ENCODE results near the gene C11orf98.

C11orf98 gene

GRCh38 chr11:62708793-62709192, 43.8 kb upstream of the C11orf98 start:
- ChIA-PET POLR2A (interaction anchor here (0.8 to 6.6 kb wide), 8 partner anchors 17 to 135 kb away, joined by 3 to 65 read pairs (median 4); partner anchors contain the start of genes B3GAT3, EEF1G, HNRNPUL2 and TTC9C), CTCF (no interaction called here)
- TF ChIP-seq ARNT (IDR thresholded peaks at IDR 0.05) (no peak), HDGF (IDR thresholded peaks at IDR 0.05; ENCODE audit: borderline replicate concordance) (no peak), ZNF384 (IDR thresholded peaks at IDR 0.05) (no peak), L3MBTL2 (conservative IDR thresholded peaks at IDR 0.05) (no peak), ELF4 (IDR thresholded peaks at IDR 0.05) (no peak), SP1 (IDR thresholded peaks at IDR 0.05) (no peak), CTBP1 (IDR thresholded peaks at IDR 0.05; ENCODE audit: borderline replicate concordance) (no peak), TARDBP (IDR thresholded peaks at IDR 0.05) (no peak), BHLHE40 (IDR thresholded peaks at IDR 0.05; ENCODE audit: borderline replicate concordance) (no peak), FOXK2 (IDR thresholded peaks at IDR 0.05) (no peak), FOXA1 (IDR thresholded peaks at IDR 0.05) (no peak), SUZ12 (IDR thresholded peaks at IDR 0.05) (no peak), PKNOX1 (IDR thresholded peaks at IDR 0.05) (no peak), FOXM1 (IDR thresholded peaks at IDR 0.05; ENCODE audit: borderline replicate concordance) (no peak), NFRKB (IDR thresholded peaks at IDR 0.05) (no peak), LEF1 (IDR thresholded peaks at IDR 0.05; ENCODE audit: borderline replicate concordance) (no peak)
- no peak for DNase-seq (ENCODE audit: extremely low spot score)

- CTCF ChIA-PET, result no interaction called here
- no peak for DNase-seq (ENCODE audit: extremely low spot score)
- TF ChIP-seq CTBP1 (IDR thresholded peaks at IDR 0.05; ENCODE audit: borderline replicate concordance), result no peak
- TF ChIP-seq ZNF384 (IDR thresholded peaks at IDR 0.05), result no peak
- TF ChIP-seq HDGF (IDR thresholded peaks at IDR 0.05; ENCODE audit: borderline replicate concordance), result no peak
- no peak for TF ChIP-seq LEF1 (IDR thresholded peaks at IDR 0.05; ENCODE audit: borderline replicate concordance)
- no peak for TF ChIP-seq ARNT (IDR thresholded peaks at IDR 0.05)
- TF ChIP-seq BHLHE40 (IDR thresholded peaks at IDR 0.05; ENCODE audit: borderline replicate concordance), result no peak
- no peak for TF ChIP-seq NFRKB (IDR thresholded peaks at IDR 0.05)
- no peak for TF ChIP-seq L3MBTL2 (conservative IDR thresholded peaks at IDR 0.05)
- no peak for TF ChIP-seq TARDBP (IDR thresholded peaks at IDR 0.05)
- no peak for TF ChIP-seq FOXM1 (IDR thresholded peaks at IDR 0.05; ENCODE audit: borderline replicate concordance)
- TF ChIP-seq FOXK2 (IDR thresholded peaks at IDR 0.05), result no peak
- no peak for TF ChIP-seq ELF4 (IDR thresholded peaks at IDR 0.05)
- no peak for TF ChIP-seq SUZ12 (IDR thresholded peaks at IDR 0.05)
- no peak for TF ChIP-seq FOXA1 (IDR thresholded peaks at IDR 0.05)
- no peak for TF ChIP-seq SP1 (IDR thresholded peaks at IDR 0.05)
- TF ChIP-seq PKNOX1 (IDR thresholded peaks at IDR 0.05), result no peak
- POLR2A ChIA-PET, result interaction anchor here (0.8 to 6.6 kb wide), 7 partner anchors 17 to 134 kb away, joined by 3 to 65 read pairs (median 4); partner anchors contain the start of genes EEF1G, HNRNPUL2, MTA2 and TTC9C
Observed at GRCh38 chr11:62708392-62708791, 43.4 kb upstream of the C11orf98 start.

- ChIA-PET POLR2A (interaction anchor here (1.3 to 6.6 kb wide), 7 partner anchors 18 to 148 kb away, joined by 3 to 65 read pairs (median 6); partner anchors contain the start of genes HNRNPUL2, LBHD1, MTA2 and TTC9C), CTCF (interaction anchor here (0.5 to 1.7 kb wide), 2 partner anchors 13 to 79 kb away, joined by 3 to 5 read pairs; no protein-coding TSS in a partner anchor)
- no peak for DNase-seq (ENCODE audit: extremely low spot score)
- no peak for TF ChIP-seq TARDBP (IDR thresholded peaks at IDR 0.05)
- TF ChIP-seq FOXA1 (IDR thresholded peaks at IDR 0.05), result no peak
- no peak for TF ChIP-seq LEF1 (IDR thresholded peaks at IDR 0.05; ENCODE audit: borderline replicate concordance)
- TF ChIP-seq CTBP1 (IDR thresholded peaks at IDR 0.05; ENCODE audit: borderline replicate concordance), result no peak
- TF ChIP-seq ZNF384 (IDR thresholded peaks at IDR 0.05), result no peak
- TF ChIP-seq NFRKB (IDR thresholded peaks at IDR 0.05), result no peak
- no peak for TF ChIP-seq L3MBTL2 (conservative IDR thresholded peaks at IDR 0.05)
Observed at GRCh38 chr11:62707277-62707861, 42.4 kb upstream of the C11orf98 start, which contains the start of the genes BSCL2 and GNG3. Gene BSCL2 (minus strand): TSS chr11:62707424. CDS start chr11:62707195, 229 bp downstream. Gene GNG3 (plus strand): TSS chr11:62707676. CDS start chr11:62708296, 620 bp downstream.

DNA sequence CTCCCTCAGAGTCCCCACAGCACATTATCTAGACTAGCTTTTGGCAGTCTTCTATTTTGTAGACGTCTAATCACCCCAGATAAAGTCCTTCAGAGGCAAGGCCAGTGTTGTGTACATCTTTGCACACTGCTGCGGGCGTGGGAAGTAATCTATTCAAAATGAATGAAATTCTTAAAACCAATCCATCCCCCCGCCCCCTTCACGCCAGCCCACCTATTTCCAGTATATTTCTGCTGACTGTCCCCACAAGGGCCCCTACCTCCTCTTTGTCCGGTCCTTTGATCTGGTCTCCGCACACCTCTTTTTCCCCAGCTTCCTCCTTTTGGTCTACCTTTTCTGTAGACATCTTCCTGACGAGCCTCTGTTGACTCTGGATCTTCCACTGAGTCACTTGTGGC, 41.8 kb upstream of the C11orf98 start:
- ChIA-PET POLR2A (interaction anchor here (1.0 to 6.6 kb wide), 12 partner anchors 19 to 148 kb away, joined by 3 to 65 read pairs (median 6); partner anchors contain the start of genes HNRNPUL2, INTS5, LBHD1 and MTA2), CTCF (interaction anchor here (0.5 to 1.7 kb wide), 2 partner anchors 12 to 80 kb away, joined by 3 to 5 read pairs; no protein-coding TSS in a partner anchor)
- no peak for DNase-seq (ENCODE audit: extremely low spot score)
- no peak for TF ChIP-seq CTBP1 (IDR thresholded peaks at IDR 0.05; ENCODE audit: borderline replicate concordance)
- TF ChIP-seq L3MBTL2 (conservative IDR thresholded peaks at IDR 0.05), result no peak
- TF ChIP-seq ZNF384 (IDR thresholded peaks at IDR 0.05), result no peak
- no peak for TF ChIP-seq FOXK2 (IDR thresholded peaks at IDR 0.05)
- TF ChIP-seq TARDBP (IDR thresholded peaks at IDR 0.05), result no peak
- no peak for TF ChIP-seq HDGF (IDR thresholded peaks at IDR 0.05; ENCODE audit: borderline replicate concordance)
- no peak for TF ChIP-seq PKNOX1 (IDR thresholded peaks at IDR 0.05)
- TF ChIP-seq ARNT (IDR thresholded peaks at IDR 0.05), result no peak
- no peak for TF ChIP-seq FOXA1 (IDR thresholded peaks at IDR 0.05)
- no peak for TF ChIP-seq BHLHE40 (IDR thresholded peaks at IDR 0.05; ENCODE audit: borderline replicate concordance)
- TF ChIP-seq NFRKB (IDR thresholded peaks at IDR 0.05), result no peak
- TF ChIP-seq SUZ12 (IDR thresholded peaks at IDR 0.05), result no peak
- no peak for TF ChIP-seq ELF4 (IDR thresholded peaks at IDR 0.05)
- no peak for TF ChIP-seq SP1 (IDR thresholded peaks at IDR 0.05)
- TF ChIP-seq LEF1 (IDR thresholded peaks at IDR 0.05; ENCODE audit: borderline replicate concordance), result no peak
- TF ChIP-seq FOXM1 (IDR thresholded peaks at IDR 0.05; ENCODE audit: borderline replicate concordance), result no peak
